ENCODE data around the gene ZNF396.

The ZNF396 gene

GRCh38 chr18:35376742-35377695 is at the start of gene ZNF396:
Gene ZNF396 (minus strand): TSS chr18:35377337. CDS start chr18:35374292, 3,045 bp downstream.
- peak in 1 of 2 experiments; percentile 46 for DNase-seq

GRCh38 chr18:35426786-35427185 is 49.6 kb upstream of the ZNF396 start:
- no peak for DNase-seq

GRCh38 chr18:35424356-35424755 is 47.2 kb upstream of the ZNF396 start:
- DNase-seq, result no peak

DNA sequence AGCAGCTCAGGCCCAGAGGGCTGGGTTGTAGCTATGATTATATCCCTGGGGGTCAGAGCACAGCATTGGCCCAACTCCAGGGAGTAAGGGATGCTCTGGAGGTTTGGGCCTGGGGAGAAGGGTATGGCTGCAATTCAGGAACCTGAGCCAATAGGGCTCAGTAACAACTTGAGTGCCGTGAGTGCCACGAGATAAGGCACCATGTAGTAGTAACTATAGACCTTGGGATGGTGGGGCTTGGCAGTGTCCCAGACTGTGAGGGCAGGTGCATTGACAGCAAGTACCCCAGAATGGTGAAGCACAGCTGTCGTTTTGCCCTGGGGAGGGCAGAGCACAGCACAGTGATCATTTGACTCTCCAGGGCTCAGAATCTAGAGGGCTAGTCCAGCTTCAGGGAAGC is 45.1 kb upstream of the ZNF396 start:
- DNase-seq, result no peak

- DNase-seq, result no peak
Measured at GRCh38 chr18:35418610-35419009, 41.5 kb upstream of the ZNF396 start.

DNA sequence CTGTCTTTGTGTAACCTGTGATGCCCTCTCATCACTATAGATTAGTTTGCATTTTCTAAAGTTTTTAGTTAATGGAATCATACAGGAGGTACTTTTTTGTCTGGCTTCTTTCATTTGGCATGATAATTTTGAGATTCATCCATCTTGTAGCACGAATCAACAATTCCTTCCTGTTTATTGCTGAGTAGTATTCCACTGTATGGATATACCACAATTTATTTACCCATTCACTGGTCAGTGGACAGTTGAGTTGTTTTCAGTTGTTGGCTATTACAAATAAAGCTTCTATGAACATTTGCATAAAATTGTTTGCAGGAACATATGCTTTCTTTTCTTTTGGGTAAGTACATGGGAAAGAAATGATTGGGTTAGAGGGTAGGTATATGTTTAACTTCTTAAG is 40.1 kb upstream of the ZNF396 start:
- no peak for DNase-seq

- DNase-seq, result no peak
Measured at GRCh38 chr18:35415511-35416073, 38.5 kb upstream of the ZNF396 start.

DNA sequence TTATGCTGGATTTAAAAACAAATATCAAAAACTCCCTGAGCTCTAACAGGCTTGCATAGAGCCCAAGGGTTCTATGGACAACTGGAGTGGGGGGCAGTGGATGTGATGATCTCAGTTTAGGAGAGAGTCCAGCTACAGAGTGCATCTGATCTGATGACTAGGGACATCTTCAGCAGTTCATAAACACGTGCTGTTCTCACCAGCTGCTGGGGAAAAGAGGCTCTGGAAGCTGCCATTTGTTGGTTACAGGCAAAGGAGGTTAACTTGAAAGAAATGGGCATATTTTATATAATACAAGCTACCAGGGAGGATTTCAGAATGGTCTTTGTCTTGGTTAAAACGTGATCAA is 36.0 kb upstream of the ZNF396 start:
- DNase-seq, result no peak

DNA sequence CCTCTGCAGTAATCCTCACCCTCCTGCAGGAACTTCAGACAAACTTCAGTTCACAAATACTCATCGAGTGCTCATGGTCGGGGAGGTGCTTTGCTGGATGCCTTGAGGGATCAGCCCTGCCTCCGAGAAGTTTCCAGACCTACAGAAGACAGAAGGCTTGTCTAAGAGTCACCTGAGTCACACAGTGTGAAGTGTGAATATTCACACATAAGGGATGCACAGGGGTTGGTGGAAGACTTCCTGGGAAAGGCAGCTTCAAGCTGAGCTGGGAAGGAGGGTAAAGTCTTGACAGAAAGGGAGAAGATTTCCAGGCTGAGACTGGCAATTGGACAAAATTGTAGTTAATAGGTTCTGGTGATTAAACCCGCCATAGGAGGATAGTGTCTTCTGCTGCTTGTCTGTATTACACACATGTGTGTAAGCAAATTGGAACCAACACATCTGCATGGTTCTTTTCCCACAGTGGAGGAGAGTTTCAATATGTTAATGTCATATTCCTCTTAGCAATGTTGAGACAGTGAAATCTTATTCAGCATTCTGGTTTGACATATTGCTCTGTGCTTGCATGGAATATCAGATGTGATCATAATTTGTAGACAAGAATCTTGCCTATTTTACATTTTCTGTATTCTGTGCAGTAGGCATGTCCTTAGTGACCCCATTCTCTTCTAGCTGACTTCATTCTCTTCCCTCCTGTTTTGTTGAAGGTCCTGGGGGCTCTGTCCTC is 34.7 kb upstream of the ZNF396 start:
- no peak for DNase-seq

DNA sequence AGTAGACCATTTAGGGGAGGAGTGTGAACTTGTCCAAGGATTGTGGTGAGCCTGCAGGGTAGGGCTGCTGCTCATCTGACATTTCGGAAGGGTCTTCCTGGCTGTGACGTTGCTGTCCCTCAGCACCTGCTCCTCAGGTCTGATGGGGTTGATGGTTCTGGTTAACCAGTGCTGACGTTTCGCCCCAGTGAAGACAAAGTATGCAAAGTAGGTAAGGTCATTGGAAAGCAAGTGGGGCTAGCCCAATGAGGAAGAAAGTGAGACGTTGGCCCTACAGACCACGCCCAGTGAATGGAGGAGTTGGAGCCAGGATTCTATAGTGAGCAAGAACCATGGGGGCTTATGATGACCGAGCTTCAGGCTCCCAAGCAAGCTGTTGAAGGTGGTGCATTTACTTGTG is 33.4 kb upstream of the ZNF396 start:
- no peak for DNase-seq

GRCh38 chr18:35409911-35410310 is 32.8 kb upstream of the ZNF396 start:
- DNase-seq, result no peak

DNA sequence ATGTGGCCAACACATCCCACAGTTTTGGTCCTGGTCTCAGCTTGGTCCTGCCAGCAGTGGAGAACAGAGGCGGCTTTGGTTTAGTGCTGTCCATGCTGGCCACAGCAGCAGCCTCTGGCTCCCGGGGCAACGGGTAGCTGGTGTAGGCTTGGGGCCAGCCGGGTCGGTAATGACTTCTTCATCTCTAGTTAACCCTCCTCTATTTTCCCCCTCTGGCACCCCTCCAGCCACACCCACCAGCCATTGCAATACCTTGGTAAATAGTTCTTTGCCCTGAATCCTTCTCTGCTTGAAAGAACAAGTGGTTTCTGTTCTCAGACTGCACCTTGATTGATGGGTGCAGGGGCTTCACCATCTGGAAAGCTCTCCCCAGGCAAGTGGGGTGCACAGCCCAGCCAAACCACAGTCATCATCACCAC is 31.7 kb upstream of the ZNF396 start:
- DNase-seq, result no peak

DNA sequence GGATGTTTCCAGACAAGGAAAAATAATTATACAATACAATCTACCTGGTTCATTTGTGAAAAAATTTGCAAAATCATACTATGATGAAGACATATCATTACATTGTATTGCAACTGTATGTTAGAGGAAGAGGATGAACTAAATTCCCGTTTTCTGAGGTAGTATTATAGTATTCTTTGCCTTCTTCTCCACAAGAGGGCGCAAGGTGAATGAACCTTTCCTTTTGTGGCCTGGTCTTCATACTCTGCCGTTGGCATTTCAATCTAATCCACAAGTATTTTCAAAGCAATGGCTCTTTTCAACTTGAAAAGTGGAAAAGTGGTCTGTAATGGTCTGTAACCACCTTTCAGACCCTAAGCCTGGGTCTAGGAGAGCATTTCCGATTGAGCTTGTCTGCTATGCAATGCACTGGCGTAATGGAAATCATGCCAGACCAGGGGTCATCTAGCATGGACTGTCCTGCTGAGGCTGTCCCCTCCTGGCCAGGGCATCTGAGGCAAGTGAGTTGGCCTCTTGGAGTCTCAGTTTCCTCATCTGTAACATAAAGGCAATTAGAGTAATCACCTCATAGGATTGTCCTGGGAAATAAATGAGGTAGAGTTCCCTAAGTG is 30.8 kb upstream of the ZNF396 start:
- DNase-seq, result peak; percentile 12 to 28

DNA sequence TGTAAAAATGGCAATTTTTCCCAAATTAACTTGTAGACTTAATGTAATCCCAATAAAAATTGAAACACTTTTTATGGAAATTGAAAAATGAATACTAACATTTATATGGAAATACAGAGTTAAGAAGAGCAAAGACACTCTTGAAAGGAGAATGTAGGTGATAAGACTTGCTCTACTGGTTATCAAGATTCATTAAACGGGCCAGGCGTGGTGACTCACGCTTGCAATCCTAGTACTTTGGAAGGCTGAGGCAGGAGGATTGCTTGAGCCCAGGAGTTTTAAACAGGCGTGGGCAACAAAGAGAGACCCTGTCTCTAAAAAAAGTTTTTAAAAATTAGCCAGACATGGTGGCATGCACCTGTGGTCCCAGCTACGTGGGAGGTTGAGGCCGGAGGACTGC is 29.5 kb upstream of the ZNF396 start:
- no peak for DNase-seq

DNA sequence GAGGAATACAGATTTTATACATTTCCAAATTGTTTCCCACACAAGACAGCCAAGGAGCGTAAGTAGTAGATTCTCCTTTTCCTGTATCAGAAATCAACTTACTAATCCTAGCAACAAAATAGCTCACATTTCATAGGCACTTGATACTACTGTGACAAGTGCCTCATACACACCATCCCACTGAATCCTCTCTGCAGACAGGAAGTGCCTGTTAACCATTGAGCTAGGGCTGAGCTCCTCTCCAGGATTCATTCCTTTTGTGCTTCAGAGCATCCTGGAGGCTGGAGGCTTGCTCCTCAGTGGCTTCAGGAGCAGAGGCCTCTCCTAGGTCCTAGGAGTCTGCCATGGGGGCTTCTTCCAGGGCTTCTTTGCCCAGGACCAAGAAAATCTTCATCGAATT is 20.8 kb upstream of the ZNF396 start:
- DNase-seq, result no peak

GRCh38 chr18:35393716-35394115 is 16.6 kb upstream of the ZNF396 start:
- DNase-seq, result no peak

GRCh38 chr18:35392375-35392774 is 15.2 kb upstream of the ZNF396 start:
- no peak for DNase-seq

- no peak for DNase-seq
Measured at GRCh38 chr18:35390951-35391700, 14.0 kb upstream of the ZNF396 start.

GRCh38 chr18:35389095-35389618 is 12.0 kb upstream of the ZNF396 start:
- DNase-seq, result no peak

GRCh38 chr18:35387152-35387571 is 10.0 kb upstream of the ZNF396 start:
- no peak for DNase-seq

DNA sequence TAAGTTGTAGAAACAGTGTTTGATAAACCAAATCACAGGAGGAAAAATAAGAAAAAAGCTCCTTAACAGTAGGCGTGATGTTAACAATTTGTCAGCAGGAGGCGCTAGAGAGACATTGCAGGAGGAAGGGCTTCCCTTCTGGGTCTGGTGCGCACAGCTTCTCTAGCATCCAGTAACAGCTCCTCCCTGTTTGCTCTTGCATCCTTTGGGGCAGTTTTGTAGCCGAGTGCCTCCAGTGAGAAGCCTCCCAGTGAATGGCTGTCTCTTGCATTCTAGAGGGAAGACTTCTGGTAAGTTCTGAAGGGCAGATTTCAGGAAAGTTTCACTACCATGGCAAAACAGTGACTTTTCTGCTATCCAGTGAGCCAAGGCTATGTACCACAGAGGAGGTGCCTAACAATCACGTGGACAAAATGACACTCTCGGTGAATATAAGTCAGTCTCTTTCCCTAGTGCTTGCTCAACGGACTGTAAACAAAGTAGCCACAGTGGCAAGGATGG is 9.5 kb upstream of the ZNF396 start:
- peak; percentile 65 to 77 for DNase-seq

DNA sequence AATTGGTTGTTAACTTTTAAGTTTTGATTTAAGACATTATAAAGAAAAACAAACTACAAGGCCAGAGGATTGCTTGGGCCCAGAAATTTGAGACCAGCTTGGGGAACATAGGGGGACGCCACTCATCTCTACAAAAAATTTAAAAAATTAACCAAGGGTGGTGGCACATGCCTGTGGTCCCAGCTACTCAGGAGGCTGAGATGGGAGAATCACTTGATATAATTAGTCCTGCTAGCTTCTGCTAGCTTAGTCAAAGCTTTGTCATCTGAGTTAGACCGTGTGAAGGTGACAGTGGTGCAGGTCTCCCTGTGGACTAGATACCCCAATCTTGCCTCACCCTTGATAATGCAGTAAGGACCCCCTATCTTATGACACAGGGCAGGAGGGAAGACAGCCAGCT is 6.0 kb upstream of the ZNF396 start:
- DNase-seq, result no peak
